NCI-H69 (cell line): Measurements from ENCODE around the gene KCNC4.

Source experiments
- DNase-seq: peaks from one replicate; lab custom pipeline; 2025; lab: John Stamatoyannopoulos, UW

The KCNC4 gene

DNA sequence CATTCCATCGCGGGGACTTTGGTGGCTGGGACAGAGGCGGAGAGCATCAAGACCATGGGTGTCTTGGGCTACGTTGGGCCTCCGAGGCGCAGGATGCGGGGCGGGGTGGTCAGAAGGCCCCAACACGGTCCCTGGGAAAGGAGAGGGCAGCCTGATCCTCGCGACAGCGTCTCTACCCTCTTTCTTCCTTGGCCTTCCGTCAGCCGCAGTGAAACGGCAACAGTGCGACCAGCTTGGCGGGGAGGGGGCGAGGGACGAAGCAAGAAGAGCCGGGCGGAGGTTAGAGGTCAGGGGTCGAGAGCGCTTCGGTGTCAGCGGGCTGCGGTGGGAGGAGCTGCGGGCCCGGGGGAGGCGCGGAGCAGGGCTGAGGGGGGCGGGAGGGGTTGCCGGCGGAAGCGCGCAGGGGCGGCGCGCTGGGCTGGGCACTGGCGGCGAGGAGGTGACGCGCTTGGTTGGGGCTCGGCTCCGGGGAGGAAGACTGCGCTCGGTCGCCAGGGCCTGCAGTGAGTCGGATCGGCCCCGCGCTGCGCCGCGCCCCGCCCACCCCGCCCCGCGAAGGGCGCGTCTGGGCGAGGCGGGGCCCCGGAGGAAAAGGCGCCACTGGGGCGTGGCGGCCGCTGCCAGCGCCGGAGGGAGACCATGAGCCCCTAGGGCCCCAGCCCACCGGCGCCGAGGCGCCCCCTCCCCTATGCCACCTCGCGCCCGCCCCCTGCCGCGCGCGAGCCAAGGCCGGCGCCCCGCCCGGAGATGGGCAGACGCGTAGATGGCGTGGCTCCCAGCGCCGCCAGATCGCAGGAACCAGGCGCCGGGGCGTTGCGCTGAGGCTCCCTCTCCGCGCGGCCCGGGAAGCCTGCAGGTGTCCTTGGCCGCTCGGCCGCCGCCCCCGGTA, at the start of gene KCNC4:
KCNC4 (plus strand) TSS at position 600 of the 889 bp plus-strand sequence. CDS start 1,186 bp downstream, outside the sequence.
- peak; percentile 90 for DNase-seq

DNA sequence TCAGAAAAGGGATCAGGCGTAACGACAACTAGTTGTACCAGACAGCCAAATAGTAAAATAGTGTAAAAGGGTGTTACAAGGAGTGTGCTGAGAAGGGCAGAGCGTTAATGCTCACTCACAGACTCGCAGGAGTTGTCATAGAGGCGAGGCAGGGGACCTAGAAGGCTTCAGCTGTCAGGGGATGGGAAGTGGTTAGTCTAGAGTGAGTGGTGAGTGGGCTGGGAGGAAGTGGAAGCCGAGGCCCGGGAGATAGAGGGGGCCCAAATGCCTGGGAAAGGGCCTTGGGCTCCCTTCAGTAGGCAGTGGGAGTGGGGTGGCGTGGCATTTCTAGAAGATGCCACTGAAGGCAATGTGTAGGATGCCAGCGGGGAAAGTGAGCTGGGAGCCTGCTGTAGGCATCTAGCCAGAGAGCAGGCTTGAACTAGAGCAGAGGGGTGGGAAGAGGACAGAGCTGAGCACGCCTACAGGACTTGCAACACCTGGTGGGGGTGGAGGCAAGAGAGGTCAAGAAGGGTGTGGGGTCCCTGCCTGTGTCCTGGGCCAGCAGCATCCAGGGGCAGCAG, 49.5 kb upstream of the KCNC4 start:
- DNase-seq, result no peak

DNA sequence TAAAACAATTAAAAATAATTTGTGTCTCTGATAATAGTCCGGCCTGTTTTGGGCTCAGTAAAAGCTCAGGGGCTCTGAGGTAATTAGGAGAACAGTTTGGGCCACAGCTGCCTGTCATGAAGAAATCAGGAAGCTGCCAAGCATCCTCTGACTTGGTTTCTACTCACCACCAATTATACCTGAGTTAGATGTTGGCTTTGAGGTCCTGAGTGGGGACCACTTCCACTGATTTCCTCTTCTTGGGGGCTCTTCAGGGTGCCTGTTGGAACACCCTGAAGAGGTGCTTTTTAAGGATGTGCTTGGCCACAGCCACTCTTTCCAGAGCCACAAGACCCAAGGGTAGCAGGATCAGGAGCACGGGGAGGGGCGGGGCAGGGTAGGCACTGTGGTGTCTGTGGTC, 48.9 kb upstream of the KCNC4 start:
- no peak for DNase-seq

DNA sequence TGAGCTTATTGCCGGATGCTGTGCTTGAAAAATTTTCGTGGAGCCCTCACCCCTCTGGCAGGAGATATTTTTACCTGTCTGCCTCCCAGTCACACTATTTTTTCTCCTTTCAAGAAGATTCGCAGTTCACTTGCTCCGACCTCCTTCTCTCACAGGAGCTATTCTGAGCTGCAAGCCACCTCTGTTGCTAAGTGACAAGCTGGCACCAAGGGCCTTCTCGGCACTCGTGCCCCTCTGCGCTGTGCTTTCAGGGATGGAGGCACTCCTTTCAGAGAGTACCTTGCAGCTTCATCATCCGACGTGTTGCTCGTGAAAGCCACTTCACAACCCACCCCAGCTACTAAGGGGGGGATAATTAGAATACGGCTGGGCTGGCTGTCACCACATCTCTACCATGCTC, 48.3 kb upstream of the KCNC4 start:
- DNase-seq, result peak; percentile 56

DNA sequence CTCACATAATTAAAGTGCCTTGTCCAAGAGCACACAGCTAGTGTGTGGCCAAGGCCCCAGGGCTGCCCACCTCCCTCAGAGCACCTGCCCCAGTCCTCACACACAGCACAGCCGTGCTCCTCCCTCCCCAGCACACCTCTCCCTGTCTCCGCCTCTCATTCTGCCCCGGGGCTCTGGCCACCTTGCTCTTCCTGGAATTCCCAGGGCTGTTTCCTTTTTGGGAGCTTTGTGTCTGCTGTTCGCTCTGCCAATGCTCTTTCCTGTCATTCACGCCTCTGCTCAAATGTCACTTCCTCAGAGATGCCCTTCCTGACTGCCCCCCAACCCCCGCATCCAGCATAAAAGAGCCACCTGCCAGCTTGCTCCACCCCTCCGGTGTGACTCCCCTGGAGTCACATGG, 46.5 kb upstream of the KCNC4 start:
- peak; percentile 92 for DNase-seq

DNA sequence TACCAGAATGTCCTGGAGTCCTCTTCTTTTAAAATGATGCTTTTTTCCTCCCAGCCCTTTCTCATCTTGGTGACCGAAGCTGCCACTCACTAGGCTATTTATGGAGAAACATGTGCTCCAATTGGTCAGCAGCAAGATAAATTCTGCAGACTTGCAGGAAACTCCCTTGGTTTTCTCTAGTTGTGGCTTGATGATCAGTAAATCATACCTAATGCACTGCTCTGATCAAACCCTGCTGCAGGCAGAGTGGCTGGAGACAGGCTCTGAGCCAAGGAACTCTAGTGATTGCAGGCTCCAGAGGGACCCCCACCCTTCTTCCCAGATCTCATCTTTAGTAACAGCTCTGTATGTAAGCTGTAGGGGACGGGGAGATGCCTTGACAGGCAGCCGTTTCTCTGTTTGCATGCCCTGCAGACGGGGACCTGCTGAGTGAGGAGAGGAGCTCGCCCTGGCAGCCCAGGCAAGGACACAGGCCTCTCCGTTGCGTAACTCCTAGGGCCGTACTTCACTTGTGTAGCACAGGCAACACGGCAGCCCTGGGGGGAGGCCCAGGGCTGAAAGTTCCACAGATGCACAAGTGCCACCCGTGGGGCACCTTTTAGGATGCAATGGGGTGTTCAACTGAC, 45.3 kb upstream of the KCNC4 start:
- DNase-seq, result peak; percentile 25

DNA sequence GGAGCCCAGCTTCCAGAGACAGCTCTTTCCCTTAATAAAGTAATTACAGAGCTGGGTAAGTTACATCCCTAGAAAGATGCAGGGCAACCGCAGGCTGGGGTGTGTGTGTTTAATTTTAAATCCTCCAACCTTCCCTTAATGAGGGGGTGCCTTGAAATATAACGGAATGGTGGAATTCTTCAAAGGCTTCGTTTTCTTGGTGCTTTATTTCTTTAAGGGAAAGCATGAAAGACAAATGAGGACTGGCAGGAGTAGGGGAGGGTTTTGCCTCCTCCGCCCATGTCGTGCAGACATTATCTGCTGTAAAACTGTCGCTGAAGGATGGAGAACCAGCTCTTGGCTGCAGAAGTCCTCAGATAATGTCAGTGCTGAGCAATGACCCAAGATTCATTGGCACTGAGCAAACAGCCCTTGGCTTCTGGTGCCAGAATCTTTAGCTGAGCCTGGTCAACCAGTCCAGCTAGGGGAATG, 44.3 kb upstream of the KCNC4 start:
- DNase-seq, result no peak

DNA sequence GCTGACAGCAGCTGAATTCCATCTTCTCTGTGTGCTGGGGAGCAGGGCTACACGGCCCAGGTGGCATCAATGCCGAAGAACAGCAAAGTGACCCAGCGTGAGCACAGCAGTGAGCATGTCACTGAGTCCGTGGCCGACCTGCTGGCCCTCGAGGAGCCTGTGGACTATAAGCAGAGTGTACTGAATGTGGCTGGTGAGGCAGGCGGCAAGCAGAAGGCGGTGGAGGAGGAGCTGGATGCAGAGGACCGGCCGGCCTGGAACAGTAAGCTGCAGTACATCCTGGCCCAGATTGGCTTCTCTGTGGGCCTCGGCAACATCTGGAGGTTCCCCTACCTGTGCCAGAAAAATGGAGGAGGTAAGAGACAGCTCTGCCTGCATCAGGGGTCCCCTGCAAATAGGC, 43.3 kb upstream of the KCNC4 start:
- no peak for DNase-seq

DNA sequence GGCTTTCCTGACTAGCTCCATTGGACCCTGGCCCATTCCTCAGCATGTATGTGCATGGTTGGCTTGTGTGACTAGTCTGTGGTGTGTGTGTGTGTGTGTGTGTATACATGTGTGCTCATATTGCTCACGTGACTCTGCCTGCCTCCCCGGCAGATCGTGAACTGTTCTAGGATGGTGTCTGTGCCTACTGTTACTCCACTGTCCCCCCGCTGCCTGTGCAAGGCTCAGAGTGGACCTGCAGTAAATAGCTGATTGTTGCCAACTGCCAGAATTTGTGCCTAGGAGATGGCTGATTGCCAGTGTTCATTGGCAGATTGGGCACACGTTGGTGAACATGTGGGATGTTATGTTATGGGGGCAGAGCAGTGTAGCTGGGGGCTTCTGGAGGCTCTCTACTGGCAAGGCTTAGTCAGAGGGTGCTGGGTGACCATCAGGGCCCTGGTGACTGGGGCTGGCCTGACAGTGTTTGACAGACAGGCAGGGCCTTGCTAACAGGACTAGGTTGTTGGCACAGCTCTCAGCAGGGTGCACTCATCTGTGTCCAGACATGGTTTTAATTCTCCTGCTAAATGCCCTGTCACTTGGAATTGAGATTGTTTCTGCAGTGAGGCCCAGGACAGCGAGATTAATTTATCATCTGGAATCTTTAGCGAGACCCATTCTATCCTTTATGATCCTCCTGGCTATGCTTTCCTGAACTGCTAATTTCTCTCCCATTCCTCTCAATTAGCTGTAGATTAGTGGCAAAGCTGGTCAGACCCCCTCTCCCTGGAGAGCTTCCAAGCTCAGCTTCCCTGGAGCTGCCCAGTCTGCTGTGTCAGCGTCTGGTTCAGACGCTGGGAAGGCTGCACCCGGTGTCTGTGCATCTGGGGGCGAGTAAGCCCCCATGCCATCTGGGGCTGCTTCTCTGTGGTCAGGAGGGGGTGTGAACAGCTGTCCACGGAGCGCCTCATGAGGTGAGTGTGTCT, 39.1 kb upstream of the KCNC4 start:
- peak; percentile 84 for DNase-seq

DNA sequence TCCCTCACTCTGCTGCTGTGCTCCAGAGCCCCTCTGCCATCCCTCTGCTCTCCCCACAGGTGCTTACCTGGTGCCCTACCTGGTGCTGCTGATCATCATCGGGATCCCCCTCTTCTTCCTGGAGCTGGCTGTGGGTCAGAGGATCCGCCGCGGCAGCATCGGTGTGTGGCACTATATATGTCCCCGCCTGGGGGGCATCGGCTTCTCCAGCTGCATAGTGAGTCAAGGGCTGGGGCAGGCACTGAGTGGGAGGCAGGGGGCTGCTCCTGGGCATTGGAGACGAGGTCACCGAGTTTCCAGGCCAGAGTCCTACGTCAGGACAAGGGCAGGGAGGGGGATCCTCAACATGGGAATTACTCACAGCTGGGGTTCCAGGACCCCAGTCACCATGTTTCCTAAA, 38.1 kb upstream of the KCNC4 start:
- DNase-seq, result no peak

DNA sequence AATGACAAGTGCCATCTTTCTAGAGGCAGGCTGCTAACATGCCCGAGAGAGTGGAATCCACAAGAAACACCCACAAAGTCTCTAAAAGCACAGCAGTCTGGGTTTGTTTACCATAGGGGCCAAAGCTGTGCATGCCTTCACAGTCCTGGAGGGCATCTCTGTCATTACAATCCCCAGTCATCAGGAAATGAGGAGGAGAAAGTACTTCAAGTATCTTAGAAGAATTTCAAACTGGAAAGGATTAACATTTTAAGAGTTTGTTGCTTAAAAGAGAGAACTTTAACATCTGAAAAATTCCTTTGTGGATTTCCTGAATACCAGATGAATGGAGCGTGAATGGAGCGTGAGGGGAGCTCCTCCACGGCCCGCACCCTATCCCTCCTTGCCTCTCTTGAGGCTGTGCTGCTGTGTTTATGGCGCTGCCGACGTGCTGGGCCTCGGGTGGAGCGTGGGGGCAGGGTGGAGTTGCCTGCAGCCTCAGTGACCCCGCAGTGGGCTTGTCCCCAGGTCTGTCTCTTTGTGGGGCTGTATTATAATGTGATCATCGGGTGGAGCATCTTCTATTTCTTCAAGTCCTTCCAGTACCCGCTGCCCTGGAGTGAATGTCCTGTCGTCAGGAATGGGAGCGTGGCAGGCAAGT, 36.5 kb upstream of the KCNC4 start:
- no peak for DNase-seq

DNA sequence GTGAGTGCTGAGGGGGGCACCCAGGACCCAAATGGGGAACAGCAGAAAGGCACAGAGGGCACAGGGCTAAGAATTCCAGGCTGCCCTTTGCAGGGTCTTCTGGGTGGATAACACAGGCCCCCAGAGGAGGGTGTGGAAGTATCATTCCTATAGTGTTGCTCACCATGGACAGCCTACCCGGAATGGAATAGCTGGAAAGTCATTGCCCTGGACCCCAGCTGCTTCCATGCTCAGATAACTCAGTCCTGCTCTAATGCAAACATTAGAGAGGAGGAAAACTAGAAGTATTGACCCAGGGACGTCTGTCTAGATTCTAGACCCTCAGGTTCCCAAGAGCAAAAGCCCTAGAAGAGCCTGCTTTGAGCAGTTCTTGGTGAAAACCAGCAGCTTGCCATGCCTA, 35.2 kb upstream of the KCNC4 start:
- no peak for DNase-seq

DNA sequence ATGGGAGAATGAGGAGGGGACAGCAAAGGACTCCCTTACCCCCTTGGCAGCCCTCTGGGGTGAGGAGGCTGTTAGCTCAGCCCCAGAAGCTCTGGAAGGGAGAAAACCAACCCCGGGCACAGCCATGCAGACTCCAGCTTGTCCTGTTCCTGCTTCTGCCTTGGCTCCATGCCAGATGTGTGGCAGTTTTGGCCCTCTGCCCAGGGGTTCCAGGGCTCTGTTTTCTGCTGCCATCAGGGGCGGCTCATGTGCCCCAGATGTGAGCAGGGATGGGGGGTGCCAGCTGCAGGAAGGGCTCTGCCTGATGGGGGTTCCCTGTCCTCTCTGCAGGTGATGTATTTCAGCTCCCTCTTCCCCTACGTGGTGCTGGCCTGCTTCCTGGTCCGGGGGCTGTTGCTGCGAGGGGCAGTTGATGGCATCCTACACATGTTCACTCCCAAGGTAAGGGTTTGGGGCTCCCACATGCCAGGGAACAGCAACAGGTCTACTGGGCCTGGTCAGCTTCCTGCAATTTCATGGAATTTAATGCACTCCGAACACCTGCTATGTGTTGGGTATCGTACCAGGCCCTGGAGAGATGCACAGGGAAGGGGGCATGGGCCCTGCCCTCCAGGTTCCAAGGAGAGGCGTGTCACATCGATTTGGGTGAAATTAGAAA, 33.7 kb upstream of the KCNC4 start:
- DNase-seq, result peak; percentile 84

DNA sequence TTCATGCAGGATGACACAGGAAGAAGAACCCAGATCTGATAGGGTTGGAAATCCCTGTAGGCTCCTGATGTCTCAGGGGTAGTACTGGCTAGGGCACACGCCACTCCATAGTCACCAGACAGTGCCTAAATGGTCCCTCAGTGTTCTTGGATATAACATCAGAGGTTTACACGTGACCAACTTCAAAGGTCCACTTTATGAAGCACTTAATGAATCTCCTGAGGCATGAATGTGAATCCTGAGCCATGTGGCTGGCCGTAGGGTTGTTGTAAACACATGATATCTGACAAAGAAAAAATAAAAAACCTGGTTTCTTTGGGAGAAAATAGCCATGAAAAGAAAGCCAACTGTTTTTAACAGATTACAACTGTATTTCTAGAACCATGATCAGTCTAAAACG, 32.3 kb upstream of the KCNC4 start:
- DNase-seq, result no peak

DNA sequence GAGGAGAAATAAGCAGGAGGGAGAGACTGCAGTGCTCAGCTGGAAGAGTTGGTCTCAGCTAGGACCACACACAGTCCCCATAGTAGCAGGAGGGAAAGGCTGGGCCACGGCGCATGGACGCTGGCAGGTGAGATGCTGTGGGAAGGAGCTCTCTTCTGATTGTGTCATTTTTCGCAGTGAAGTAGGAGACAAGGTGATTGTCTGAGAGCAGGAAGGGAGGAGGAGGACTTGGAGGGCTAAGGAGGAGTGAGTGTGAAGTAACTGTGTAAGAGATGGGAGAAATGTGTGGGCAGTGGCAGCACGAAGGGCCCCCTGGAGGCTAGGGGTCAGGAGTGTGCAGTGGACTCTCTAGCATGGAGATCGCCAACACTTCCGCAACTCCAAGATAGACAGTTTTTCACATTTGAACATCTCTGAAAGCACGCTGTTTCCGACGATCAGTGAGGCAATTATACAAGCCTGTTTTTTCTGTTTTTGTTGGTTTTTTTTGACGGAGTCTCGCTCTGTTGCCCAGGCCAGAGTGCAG, 26.4 kb upstream of the KCNC4 start:
- DNase-seq, result no peak

DNA sequence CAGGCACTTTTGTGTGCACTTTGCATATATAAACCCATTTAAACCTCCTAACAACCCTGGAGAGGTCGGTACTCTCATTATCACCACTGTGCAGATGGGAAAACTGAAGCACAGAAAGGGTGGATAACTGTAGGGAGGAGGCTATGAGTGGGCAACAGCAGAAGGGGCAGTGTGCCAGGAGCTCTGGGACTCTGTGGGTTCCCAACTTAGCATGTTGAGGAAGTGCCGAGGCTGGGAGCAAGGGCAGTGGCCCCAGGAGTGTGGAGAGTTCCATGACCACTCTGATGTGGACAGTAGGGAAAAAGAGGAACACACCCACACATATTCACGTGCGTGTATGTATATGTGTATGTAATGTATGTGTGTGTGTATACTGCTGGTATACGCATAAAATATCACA, 25.7 kb upstream of the KCNC4 start:
- DNase-seq, result no peak

DNA sequence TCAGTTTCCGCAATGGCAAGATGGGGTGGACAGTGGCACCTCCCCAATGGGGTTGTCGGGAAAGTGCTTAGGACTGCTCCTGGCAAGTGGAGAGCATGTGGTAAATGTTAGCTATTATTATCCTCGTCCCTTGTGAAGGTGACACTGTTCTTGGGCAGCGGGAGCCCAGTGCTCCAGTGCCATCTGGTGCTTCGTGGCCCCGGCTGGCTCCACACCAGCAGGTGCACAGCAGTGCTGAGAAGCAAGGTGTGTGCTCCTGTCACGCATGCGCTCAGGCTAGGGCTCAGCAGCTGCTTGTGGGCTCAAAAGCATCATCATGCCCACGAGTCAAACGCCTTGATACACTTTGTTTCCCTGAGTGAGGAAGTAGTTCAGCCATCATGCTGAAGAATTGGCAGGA, 24.9 kb upstream of the KCNC4 start:
- DNase-seq, result peak; percentile 92

DNA sequence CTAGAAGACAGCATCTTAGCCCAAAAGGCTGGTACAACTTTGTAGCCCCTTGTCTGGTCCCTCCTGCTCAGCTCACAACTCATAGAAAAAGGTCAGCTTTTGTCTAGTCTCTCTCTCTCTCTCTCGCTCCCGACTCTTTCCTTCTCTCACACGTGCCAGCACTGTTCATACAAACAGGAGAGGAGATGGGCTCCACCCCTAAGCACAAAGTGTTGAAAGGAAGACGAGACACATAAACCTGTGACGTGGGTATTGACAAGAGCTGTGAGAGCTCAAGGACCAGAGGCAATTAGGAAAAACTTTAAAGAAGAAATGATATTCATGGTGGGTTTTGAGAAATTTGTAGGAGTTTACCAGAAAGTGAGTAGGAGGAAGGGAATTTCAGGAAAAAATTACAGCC, 23.6 kb upstream of the KCNC4 start:
- DNase-seq, result peak; percentile 67

DNA sequence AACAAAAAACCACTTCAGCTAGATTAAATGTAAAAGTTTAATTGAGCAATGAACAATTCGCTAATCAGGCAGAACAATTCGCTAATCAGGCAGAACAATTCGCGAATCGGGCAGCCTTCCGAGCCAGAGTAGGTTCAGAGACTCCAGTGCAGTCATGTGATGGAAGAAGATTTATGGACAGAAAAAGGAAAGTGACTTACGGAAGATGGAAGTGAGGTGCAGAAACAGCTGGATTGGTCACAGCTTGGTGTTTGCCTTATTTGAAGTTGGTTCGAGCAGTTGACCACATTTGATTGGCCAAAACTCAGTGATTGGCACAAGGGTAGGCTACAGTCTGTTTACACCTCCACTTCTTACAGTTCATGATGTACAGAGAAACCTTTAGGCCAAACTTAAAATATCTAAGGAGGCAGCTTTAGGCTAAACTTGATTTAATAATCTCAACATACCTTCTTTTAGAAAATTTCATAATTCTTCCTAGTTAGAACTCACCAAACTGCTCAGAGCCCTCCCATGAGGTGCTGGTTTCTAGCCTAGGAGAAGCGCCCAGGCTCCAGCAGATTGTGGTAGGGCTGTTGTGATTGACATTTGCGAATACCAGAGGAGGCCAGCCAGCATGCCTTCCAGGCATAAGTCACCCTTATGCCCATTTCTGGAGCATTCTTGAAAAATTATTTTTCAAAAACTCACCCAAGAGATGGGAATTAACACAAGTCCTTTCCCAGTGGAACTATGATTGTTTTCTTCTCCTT, 22.8 kb upstream of the KCNC4 start:
- DNase-seq, result peak; percentile 67
